HepG2 (cell line): Measurements from ENCODE around the gene THADA. TPM values are rescaled to one million over a fixed set of nuclear protein-coding genes. Genes with fewer than 3 reads are reported as not detected.

Source experiments
- CREB3 ChIP-seq: sonication (generic); formaldehyde crosslinking; IDR thresholded peaks from 2 replicates; pipeline ENCODE4 v1.5.0; 2020; ENCODE audit warnings: missing genetic modification reagents
- HBP1 ChIP-seq: IDR thresholded peaks from 2 replicates; pipeline ENCODE4 v1.6.1; 2016; ENCODE audit warnings: low read depth, control low read depth
- HIVEP1 ChIP-seq: sonication (generic); formaldehyde crosslinking; IDR thresholded peaks from 2 replicates; pipeline ENCODE4 v1.4.0; 2020; ENCODE audit warnings: mild to moderate bottlenecking, missing genetic modification reagents
- HMGXB4 ChIP-seq, 2 experiments: sonication (generic) in 1 of 2; formaldehyde crosslinking in 1 of 2; IDR thresholded peaks; 2 replicates each; pipeline versions ENCODE4 v1.4.0 to v1.6.1; 2018 to 2020; ENCODE audit warnings: missing genetic modification reagents in 2 of 2, borderline replicate concordance in 1 of 2, low read depth in 1 of 2, mild to moderate bottlenecking in 1 of 2, missing biosample characterization in 1 of 2
- HNRNPK ChIP-seq: fragments of 200-400 bp; formaldehyde crosslinking; IDR thresholded peaks from 2 replicates; pipeline ENCODE4 v1.6.1; 2018; ENCODE audit warnings: low read length, low read depth, moderate library complexity, mild to moderate bottlenecking; ENCODE audit not compliant: poor library complexity, severe bottlenecking
- NKX3-1 ChIP-seq: sonication (generic); formaldehyde crosslinking; IDR thresholded peaks from 2 replicates; pipeline ENCODE4 v1.5.0; 2020; ENCODE audit warnings: missing genetic modification reagents
- POGZ ChIP-seq: sonication (generic); formaldehyde crosslinking; IDR thresholded peaks from 2 replicates; pipeline ENCODE4 v1.4.0; 2020; ENCODE audit warnings: mild to moderate bottlenecking, missing genetic modification reagents
- POLR2AphosphoS2 ChIP-seq: IDR thresholded peaks from 2 replicates; pipeline ENCODE4 v1.6.1; 2011; ENCODE audit warnings: low read depth, low read length, improper control_type of control experiment
- POLR2G ChIP-seq: fragments of 200-400 bp; formaldehyde crosslinking; IDR thresholded peaks from 2 replicates; pipeline ENCODE4 v1.6.1; 2018; ENCODE audit warnings: mild to moderate bottlenecking, low read depth, low read length, moderate library complexity
- SP140L ChIP-seq: sonication (generic); formaldehyde crosslinking; IDR thresholded peaks from 2 replicates; pipeline ENCODE4 v1.4.0; 2020; ENCODE audit warnings: missing genetic modification reagents, borderline replicate concordance
- UBTF ChIP-seq: sonication (generic); formaldehyde crosslinking; IDR thresholded peaks from 2 replicates; pipeline ENCODE4 v1.4.0; 2020; ENCODE audit warnings: mild to moderate bottlenecking, missing genetic modification reagents
- ZBTB33 ChIP-seq: sonication (generic); formaldehyde crosslinking; IDR thresholded peaks from 2 replicates; pipeline ENCODE4 v1.4.0; 2020; ENCODE audit warnings: missing genetic modification reagents
- ZMAT5 ChIP-seq: sonication (generic); formaldehyde crosslinking; IDR thresholded peaks from 2 replicates; pipeline ENCODE4 v1.5.0; 2020; ENCODE audit warnings: mild to moderate bottlenecking, low read depth, missing genetic modification reagents, borderline replicate concordance
- ZNF20 ChIP-seq: sonication (generic); formaldehyde crosslinking; IDR thresholded peaks from 2 replicates; pipeline ENCODE4 v1.4.0; 2020; ENCODE audit warnings: mild to moderate bottlenecking, moderate library complexity, missing genetic modification reagents
- ZNF546 ChIP-seq: sonication (generic); formaldehyde crosslinking; conservative IDR thresholded peaks from 2 replicates; pipeline ENCODE4 v1.8.1; 2023; ENCODE audit warnings: mild to moderate bottlenecking, missing genetic modification reagents
- ZNF598 ChIP-seq: sonication (generic); formaldehyde crosslinking; IDR thresholded peaks from 2 replicates; pipeline ENCODE4 v1.5.1; 2020; ENCODE audit warnings: mild to moderate bottlenecking, missing genetic modification reagents, borderline replicate concordance
- ZNF761 ChIP-seq: sonication (generic); formaldehyde crosslinking; conservative IDR thresholded peaks from 2 replicates; pipeline ENCODE4 v1.4.0; 2020; ENCODE audit warnings: mild to moderate bottlenecking, missing genetic modification reagents
- ZNF780A ChIP-seq: sonication (generic); formaldehyde crosslinking; IDR thresholded peaks from 2 replicates; pipeline ENCODE4 v1.8.0; 2022; ENCODE audit warnings: mild to moderate bottlenecking, missing genetic modification reagents, moderate library complexity
- ZNF850 ChIP-seq: sonication (generic); formaldehyde crosslinking; conservative IDR thresholded peaks from 2 replicates; pipeline ENCODE4 v1.9.0; 2021; ENCODE audit warnings: mild to moderate bottlenecking, missing genetic modification reagents
- polyA plus RNA-seq, 8 experiments: library from polyadenylated mRNA; depleted of rRNA in 3 of 8; stranded (reverse) in 7 of 8; unstranded in 1 of 8; fragments of >200 nt; fragmentation: Illumina TruSeq in 4 of 8; extraction: Trizol in 4 of 8; gene quantifications; 2 replicates each; pipeline versions ENCODE4 v1.2.1 to v1.2.3, GENCODE V29; 2011 to 2016; ENCODE audit warnings: low read depth in 4 of 8, missing spikeins in 1 of 8, mixed read lengths in 1 of 8; ENCODE audit not compliant: insufficient read depth in 1 of 8
- total RNA-seq, 5 experiments: library from RNA; depleted of rRNA; stranded (reverse); fragments of >200 nt; fragmentation: Illumina TruSeq; extraction: Trizol; gene quantifications; 2 replicates each; pipeline ENCODE4 v1.2.3, GENCODE V29; 2016; ENCODE audit warnings: low read depth in 1 of 5

The THADA gene
- total and polyA plus RNA-seq, 2 of the 13 experiments (the other 11 are each of a cell fraction or from before 2014, with no cell fraction given) = 12.7 to 21.7 TPM

GRCh38 chr2:43225788-43226557 lies 369.9 kb downstream of the THADA start (continued):
- TF ChIP-seq SP140L (CRISPR knock-in tag) (no peak), POLR2AphosphoS2 (0 out of 2 replicates have a peak, but pooled peaks have one; percentile 61), ZBTB33 (CRISPR knock-in tag) (no peak), ZNF761 (CRISPR knock-in tag) (no peak; the same call in 1 of the 2 replicates), ZNF20 (peak; percentile 68; the same call in 1 of the 2 replicates), UBTF (peak; percentile 75), HNRNPK (no peak), POLR2G (peak; percentile 95), ZNF850 (CRISPR knock-in tag) (no peak), HMGXB4 (CRISPR knock-in tag; IDR thresholded peaks at IDR 0.05; ENCODE audit: borderline replicate concordance in 1 of 2, low read depth in 1 of 2) (peak in 1 of 2 experiments; percentile 17; a peak in 1 of 4 replicates), ZNF598 (CRISPR knock-in tag) (no peak), HIVEP1 (CRISPR knock-in tag) (peak; percentile 88), CREB3 (CRISPR knock-in tag) (no peak), ZNF546 (CRISPR knock-in tag) (no peak; the same call in none of the 2 replicates), ZMAT5 (CRISPR knock-in tag) (no peak), POGZ (CRISPR knock-in tag) (0 out of 2 replicates have a peak, but pooled peaks have one; percentile 3), HBP1 (CRISPR knock-in tag) (peak; percentile 6; the same call in 1 of the 2 replicates), ZNF780A (CRISPR knock-in tag) (peak; percentile 63; the same call in 1 of the 2 replicates), NKX3-1 (CRISPR knock-in tag) (0 out of 2 replicates have a peak, but pooled peaks have one; percentile 5)
